Measurements from ENCODE around the gene C6orf120. TPM values are rescaled to one million over a fixed set of nuclear protein-coding genes. Genes with fewer than 3 reads are reported as not detected.

Gene C6orf120
- total and polyA plus RNA-seq, 7 donors: 9.2 to 42.1 (median 18.7) TPM

GRCh38 chr6:169741344-169741743 lies 39.4 kb downstream of the C6orf120 start:
- ATAC-seq: no peak

GRCh38 chr6:169745405-169745804 lies 43.5 kb downstream of the C6orf120 start:
- no peak for TF ChIP-seq CTCF (IDR thresholded peaks at IDR 0.05)
- intact Hi-C loops (cut with DNase I): no loop called here
- no peak overlapping the region for H3K27ac ChIP-seq
- ATAC-seq (no peak), DNase-seq (no peak)
- WGBS, 3 donors: 87 to 90% (median 90%) methylated on average over 3 of the region's 3 CpGs
- H3K9me3 ChIP-seq: no peaks in the 10 kb centered on the region
- H3K4me3 ChIP-seq: no peak overlapping the region
- H3K27me3 ChIP-seq (ENCODE audit: insufficient read depth in 3 of 3, low read length in 2 of 3): no peaks in the 10 kb centered on the region
- peaks cover 8% of the 10 kb centered on the region for H3K4me1 ChIP-seq
- H3K36me3 ChIP-seq (ENCODE audit: insufficient read depth in 1 of 2, low read depth in 1 of 2): no peaks in the 10 kb centered on the region

More at GRCh38 chr6:169741344-169741743, 39.4 kb downstream of the C6orf120 start:
- Histone ChIP-seq H3K27me3 (ENCODE audit: insufficient read depth in 3 of 3, low read length in 2 of 3) (no peaks in the 10 kb centered on the region), H3K36me3 (ENCODE audit: insufficient read depth in 1 of 2, low read depth in 1 of 2) (no peaks in the 10 kb centered on the region), H3K4me1 (peaks cover 18% of the 10 kb centered on the region), H3K4me3 (no peak overlapping the region), H3K27ac (no peak overlapping the region), H3K9me3 (no peaks in the 10 kb centered on the region)
- TF ChIP-seq CTCF (IDR thresholded peaks at IDR 0.05): no peak
- intact Hi-C loops (cut with DNase I): no loop called here
- no peak for DNase-seq

- TF ChIP-seq CTCF (IDR thresholded peaks at IDR 0.05): no peak
- intact Hi-C loops (cut with DNase I): no loop called here
- Histone ChIP-seq H3K4me1 (peaks cover 11% of the 10 kb centered on the region), H3K27me3 (ENCODE audit: insufficient read depth in 3 of 3, low read length in 2 of 3) (no peaks in the 10 kb centered on the region), H3K9me3 (no peaks in the 10 kb centered on the region), H3K4me3 (no peak overlapping the region), H3K36me3 (ENCODE audit: insufficient read depth in 1 of 2, low read depth in 1 of 2) (no peaks in the 10 kb centered on the region), H3K27ac (no peak overlapping the region)
- DNase-seq: no peak
- ATAC-seq: no peak
- WGBS, 3 donors: 87 to 93% (median 90%) methylated on average over 1 of the region's 1 CpG
Observed at GRCh38 chr6:169746556-169746955, 44.6 kb downstream of the C6orf120 start.

- intact Hi-C loops (cut with DNase I): loop anchor here (1.0 to 5.0 kb wide), 3 partner anchors 26 to 801 kb away; partner anchors contain the start of genes C6orf120 (in 1 of the 2), PSMB1 (in 1 of the 2), TBP (in 1 of the 2) and WDR27 (in 1 of the 2)
- Histone ChIP-seq H3K9me3 (no peaks in the 10 kb centered on the region), H3K4me3 (peak within 1 kb of the TSS; percentile 69), H3K36me3 (ENCODE audit: insufficient read depth in 1 of 2, low read depth in 1 of 2) (peaks cover 0 to 7% of the 10 kb centered on the region in 2 donors), H3K27me3 (ENCODE audit: insufficient read depth in 3 of 3, low read length in 2 of 3) (no peaks in the 10 kb centered on the region), H3K4me1 (peaks cover 26% of the 10 kb centered on the region), H3K27ac (peak within 1 kb of the TSS; percentile 89)
- DNase-seq: peak; percentile 96 to 97
- WGBS, 3 donors: 0% methylated on average over 65 to 90 of the region's 90 CpGs
- peak; percentile 25 for TF ChIP-seq CTCF (IDR thresholded peaks at IDR 0.05)
- ATAC-seq: peak; percentile 99
Observed at GRCh38 chr6:169751242-169752073, 49.5 kb downstream of the C6orf120 start, which contains the start of the genes DYNLT2 and ERMARD. TSS of gene DYNLT2 (minus strand) at chr6:169751572. CDS start at chr6:169751458, 114 bp downstream. TSS of gene ERMARD (plus strand) at chr6:169751622. CDS start at chr6:169751658, 36 bp downstream.

All from psoas muscle (tissue), 8 donors.